ENCODE data around the gene CPB1. TPM values are rescaled to one million over a fixed set of nuclear protein-coding genes. Genes with fewer than 3 reads are reported as not detected.

CPB1 gene
- total RNA-seq, 1 experiment from 2014 or later: not detected

GRCh38 chr3:148901987-148902791, 74.6 kb downstream of the CPB1 start:
- Histone ChIP-seq H3K9me3 (ENCODE audit: low read length) (no peaks in the 10 kb centered on the region), H3K27me3 (ENCODE audit: low read length) (peaks cover 20% of the 10 kb centered on the region), H3K79me2 (ENCODE audit: low read length) (no peaks in the 10 kb centered on the region), H3K4me2 (ENCODE audit: low read length) (no peak overlapping the region), H3K36me3 (ENCODE audit: low read depth, low read length) (no peaks in the 10 kb centered on the region), H3K9ac (ENCODE audit: low read length) (no peak overlapping the region), H3K4me1 (ENCODE audit: insufficient read depth, low read length) (0 out of 2 replicates have a peak, but pooled peaks cover 9% of the 10 kb centered on the region), H2AFZ (ENCODE audit: low read length) (no peak overlapping the region), H4K20me1 (ENCODE audit: low read length) (no peaks in the 10 kb centered on the region), H3K27ac (ENCODE audit: low read length) (no peak overlapping the region), H3K9me2 (replicated peaks; ENCODE audit: low read length) (no peaks in the 10 kb centered on the region), H3K4me3 (ENCODE audit: low read length) (no peak overlapping the region), H3F3A (ENCODE audit: low read length, unreplicated experiment) (no peaks in the 10 kb centered on the region)
- TF ChIP-seq EZH2phosphoT487 (IDR thresholded peaks at IDR 0.05; ENCODE audit: borderline replicate concordance, low read length): no peak
- TF ChIP-seq, protein P1, sequence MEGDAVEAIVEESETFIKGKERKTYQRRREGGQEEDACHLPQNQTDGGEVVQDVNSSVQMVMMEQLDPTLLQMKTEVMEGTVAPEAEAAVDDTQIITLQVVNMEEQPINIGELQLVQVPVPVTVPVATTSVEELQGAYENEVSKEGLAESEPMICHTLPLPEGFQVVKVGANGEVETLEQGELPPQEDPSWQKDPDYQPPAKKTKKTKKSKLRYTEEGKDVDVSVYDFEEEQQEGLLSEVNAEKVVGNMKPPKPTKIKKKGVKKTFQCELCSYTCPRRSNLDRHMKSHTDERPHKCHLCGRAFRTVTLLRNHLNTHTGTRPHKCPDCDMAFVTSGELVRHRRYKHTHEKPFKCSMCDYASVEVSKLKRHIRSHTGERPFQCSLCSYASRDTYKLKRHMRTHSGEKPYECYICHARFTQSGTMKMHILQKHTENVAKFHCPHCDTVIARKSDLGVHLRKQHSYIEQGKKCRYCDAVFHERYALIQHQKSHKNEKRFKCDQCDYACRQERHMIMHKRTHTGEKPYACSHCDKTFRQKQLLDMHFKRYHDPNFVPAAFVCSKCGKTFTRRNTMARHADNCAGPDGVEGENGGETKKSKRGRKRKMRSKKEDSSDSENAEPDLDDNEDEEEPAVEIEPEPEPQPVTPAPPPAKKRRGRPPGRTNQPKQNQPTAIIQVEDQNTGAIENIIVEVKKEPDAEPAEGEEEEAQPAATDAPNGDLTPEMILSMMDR (conservative IDR thresholded peaks at IDR 0.05; ENCODE audit: low read depth, low read length): no peak
- no peak for TF ChIP-seq EZH2 (IDR thresholded peaks at IDR 0.05; ENCODE audit: low read length, unreplicated experiment)
- intact Hi-C loops (cut with micrococcal nuclease): no loop called here
- DNase-seq (peak; percentile 39), ATAC-seq (no peak)
- CTCF ChIA-PET: no interaction called here
- POLR2A ChIA-PET (ENCODE audit: unreplicated experiment): no interaction called here
- no TSS peak for BruUV-seq (replicated peaks)

DNA sequence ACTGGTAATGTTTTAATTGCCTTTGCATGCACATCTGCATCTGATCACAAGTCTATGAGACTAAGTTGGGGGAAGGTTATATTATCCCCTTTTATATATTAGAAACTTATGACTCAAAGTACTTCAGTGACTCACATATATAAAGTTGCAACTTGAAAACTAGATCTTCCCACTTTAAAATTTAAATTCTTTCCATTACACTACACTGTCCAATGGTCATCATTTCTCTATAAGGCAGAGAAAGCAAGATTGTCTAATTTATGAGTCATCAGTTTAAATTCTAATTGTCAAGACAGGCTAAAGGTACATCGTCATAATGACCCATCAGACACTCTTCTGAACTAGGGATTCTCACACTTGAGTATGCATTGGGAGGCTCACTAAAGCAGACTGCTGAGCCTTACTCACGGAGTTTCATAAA, 75.4 kb downstream of the CPB1 start:
- Histone ChIP-seq H4K20me1 (ENCODE audit: low read length) (no peaks in the 10 kb centered on the region), H3K79me2 (ENCODE audit: low read length) (no peaks in the 10 kb centered on the region), H3K9me3 (ENCODE audit: low read length) (no peaks in the 10 kb centered on the region), H3K27me3 (ENCODE audit: low read length) (peaks cover 17% of the 10 kb centered on the region; the same call in 1 of the 2 replicates), H3K27ac (ENCODE audit: low read length) (no peak overlapping the region), H3F3A (ENCODE audit: low read length, unreplicated experiment) (no peaks in the 10 kb centered on the region), H3K36me3 (ENCODE audit: low read depth, low read length) (no peaks in the 10 kb centered on the region), H3K4me3 (ENCODE audit: low read length) (no peak overlapping the region), H3K9me2 (replicated peaks; ENCODE audit: low read length) (no peaks in the 10 kb centered on the region), H3K4me1 (ENCODE audit: insufficient read depth, low read length) (0 out of 2 replicates have a peak, but pooled peaks cover 9% of the 10 kb centered on the region), H3K9ac (ENCODE audit: low read length) (no peak overlapping the region), H2AFZ (ENCODE audit: low read length) (no peak overlapping the region), H3K4me2 (ENCODE audit: low read length) (no peak overlapping the region)
- peak; percentile 21 for DNase-seq
- no TSS peak for BruUV-seq (replicated peaks)
- CTCF ChIA-PET: no interaction called here
- POLR2A ChIA-PET (ENCODE audit: unreplicated experiment): no interaction called here
- TF ChIP-seq EZH2phosphoT487 (IDR thresholded peaks at IDR 0.05; ENCODE audit: borderline replicate concordance, low read length) (no peak), EZH2 (IDR thresholded peaks at IDR 0.05; ENCODE audit: low read length, unreplicated experiment) (no peak)
- TF ChIP-seq, protein P1 (conservative IDR thresholded peaks at IDR 0.05; ENCODE audit: low read depth, low read length): no peak
- intact Hi-C loops (cut with micrococcal nuclease): no loop called here
- no peak; the same call in 1 of the 2 replicates for ATAC-seq

DNA sequence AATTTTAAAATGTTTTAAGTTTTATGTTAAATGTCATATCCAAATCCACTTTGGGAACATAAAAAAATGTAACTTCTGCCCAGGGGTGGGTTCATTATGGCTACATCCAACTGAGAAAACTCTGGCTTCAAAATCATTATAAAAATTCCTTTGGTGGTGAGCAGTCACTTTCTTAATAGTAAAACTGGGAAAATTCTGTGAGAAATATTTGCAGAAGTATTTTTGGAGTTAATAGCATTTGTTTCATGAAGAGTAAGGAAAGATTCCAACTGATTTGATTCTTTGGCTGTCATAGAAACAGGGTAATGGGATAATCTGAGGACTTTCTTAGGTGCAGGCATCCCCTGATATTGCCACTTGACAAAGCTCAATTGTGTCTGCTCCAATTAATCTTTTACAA, 76.3 kb downstream of the CPB1 start:
- Histone ChIP-seq H3K4me2 (ENCODE audit: low read length) (no peak overlapping the region), H3K4me3 (ENCODE audit: low read length) (no peak overlapping the region), H3K9me2 (replicated peaks; ENCODE audit: low read length) (no peaks in the 10 kb centered on the region), H3K79me2 (ENCODE audit: low read length) (no peaks in the 10 kb centered on the region), H2AFZ (ENCODE audit: low read length) (no peak overlapping the region), H3K36me3 (ENCODE audit: low read depth, low read length) (no peaks in the 10 kb centered on the region), H3K9ac (ENCODE audit: low read length) (no peak overlapping the region), H3K27ac (ENCODE audit: low read length) (no peak overlapping the region), H3K27me3 (ENCODE audit: low read length) (peaks cover 17% of the 10 kb centered on the region; the same call in 1 of the 2 replicates), H3K9me3 (ENCODE audit: low read length) (no peaks in the 10 kb centered on the region), H4K20me1 (ENCODE audit: low read length) (no peaks in the 10 kb centered on the region), H3K4me1 (ENCODE audit: insufficient read depth, low read length) (0 out of 2 replicates have a peak, but pooled peaks cover 9% of the 10 kb centered on the region), H3F3A (ENCODE audit: low read length, unreplicated experiment) (no peaks in the 10 kb centered on the region)
- ATAC-seq (no peak), DNase-seq (no peak)
- CTCF ChIA-PET: no interaction called here
- intact Hi-C loops (cut with micrococcal nuclease): no loop called here
- no peak for TF ChIP-seq EZH2phosphoT487 (IDR thresholded peaks at IDR 0.05; ENCODE audit: borderline replicate concordance, low read length)
- BruUV-seq (replicated peaks): no TSS peak
- POLR2A ChIA-PET (ENCODE audit: unreplicated experiment): no interaction called here

Measured in PC-3 (cell line).